ENCODE data around the gene TRERF1. TPM values are rescaled to one million over a fixed set of nuclear protein-coding genes. Genes with fewer than 3 reads are reported as not detected.
A peak's percentile ranks its signal among the peaks of the same experiment; 100 is the strongest.

The TRERF1 gene
- polyA plus RNA-seq, 1 donor = 5.1 TPM

- WGBS (ENCODE audit: insufficient coverage, low lambda C conversion rate) = no CpG with 5 or more reads among the region's 6 CpGs
- Histone ChIP-seq H3K27ac (ENCODE audit: low read length) (no peak overlapping the region), H3K4me1 (ENCODE audit: control insufficient read depth, insufficient read depth, low read length) (peaks cover 21% of the 10 kb centered on the region), H3K9me3 (ENCODE audit: control insufficient read depth, low read depth, low read length) (no peaks in the 10 kb centered on the region), H3K4me3 (ENCODE audit: low read length) (no peak overlapping the region), H3K27me3 (ENCODE audit: control insufficient read depth, insufficient read depth, low read length) (no peaks in the 10 kb centered on the region), H3K36me3 (ENCODE audit: control insufficient read depth, insufficient read depth, low read length) (no peaks in the 10 kb centered on the region)
- DNase-seq = no peak
Observed at GRCh38 chr6:42383421-42384205, 68.1 kb downstream of the TRERF1 start.

GRCh38 chr6:42381850-42382249, 69.9 kb downstream of the TRERF1 start:
- no peaks in the 10 kb centered on the region for H3K27me3 ChIP-seq (ENCODE audit: control insufficient read depth, insufficient read depth, low read length)
- H3K36me3 ChIP-seq (ENCODE audit: control insufficient read depth, insufficient read depth, low read length) = no peaks in the 10 kb centered on the region
- no peak overlapping the region for H3K27ac ChIP-seq (ENCODE audit: low read length)
- no peak for DNase-seq
- H3K9me3 ChIP-seq (ENCODE audit: control insufficient read depth, low read depth, low read length) = no peaks in the 10 kb centered on the region
- H3K4me3 ChIP-seq (ENCODE audit: low read length) = no peak overlapping the region
- peaks cover 21% of the 10 kb centered on the region for H3K4me1 ChIP-seq (ENCODE audit: control insufficient read depth, insufficient read depth, low read length)
- no CpG with 5 or more reads among the region's 3 CpGs for WGBS (ENCODE audit: insufficient coverage, low lambda C conversion rate)

GRCh38 chr6:42380228-42380979, 71.3 kb downstream of the TRERF1 start:
- peak overlapping the region; percentile 71 for H3K27ac ChIP-seq (ENCODE audit: low read length)
- no peaks in the 10 kb centered on the region for H3K36me3 ChIP-seq (ENCODE audit: control insufficient read depth, insufficient read depth, low read length)
- H3K4me1 ChIP-seq (ENCODE audit: control insufficient read depth, insufficient read depth, low read length) = peaks cover 21% of the 10 kb centered on the region
- peak; percentile 61 to 84 for DNase-seq
- no CpG with 5 or more reads among the region's 4 CpGs for WGBS (ENCODE audit: insufficient coverage, low lambda C conversion rate)
- H3K27me3 ChIP-seq (ENCODE audit: control insufficient read depth, insufficient read depth, low read length) = no peaks in the 10 kb centered on the region
- no peak overlapping the region for H3K4me3 ChIP-seq (ENCODE audit: low read length)
- no peaks in the 10 kb centered on the region for H3K9me3 ChIP-seq (ENCODE audit: control insufficient read depth, low read depth, low read length)

- Histone ChIP-seq H3K4me3 (ENCODE audit: low read length) (no peak overlapping the region), H3K9me3 (ENCODE audit: control insufficient read depth, low read depth, low read length) (no peaks in the 10 kb centered on the region), H3K27ac (ENCODE audit: low read length) (no peak overlapping the region), H3K27me3 (ENCODE audit: control insufficient read depth, insufficient read depth, low read length) (no peaks in the 10 kb centered on the region), H3K36me3 (ENCODE audit: control insufficient read depth, insufficient read depth, low read length) (no peaks in the 10 kb centered on the region), H3K4me1 (ENCODE audit: control insufficient read depth, insufficient read depth, low read length) (peaks cover 21% of the 10 kb centered on the region)
- no peak for DNase-seq
- no CpG with 5 or more reads among the region's 3 CpGs for WGBS (ENCODE audit: insufficient coverage, low lambda C conversion rate)
Observed at GRCh38 chr6:42378536-42378935, 73.2 kb downstream of the TRERF1 start.

- Histone ChIP-seq H3K27me3 (ENCODE audit: control insufficient read depth, insufficient read depth, low read length) (no peaks in the 10 kb centered on the region), H3K27ac (ENCODE audit: low read length) (no peak overlapping the region), H3K4me3 (ENCODE audit: low read length) (no peak overlapping the region), H3K9me3 (ENCODE audit: control insufficient read depth, low read depth, low read length) (no peaks in the 10 kb centered on the region), H3K4me1 (ENCODE audit: control insufficient read depth, insufficient read depth, low read length) (peaks cover 21% of the 10 kb centered on the region), H3K36me3 (ENCODE audit: control insufficient read depth, insufficient read depth, low read length) (no peaks in the 10 kb centered on the region)
- DNase-seq = no peak
- 25% methylated on average over 2 of the region's 5 CpGs for WGBS (ENCODE audit: insufficient coverage, low lambda C conversion rate)
Observed at GRCh38 chr6:42378125-42378524, 73.6 kb downstream of the TRERF1 start.

GRCh38 chr6:42375007-42375635, 76.6 kb downstream of the TRERF1 start:
- no peak overlapping the region for H3K4me3 ChIP-seq (ENCODE audit: low read length)
- H3K9me3 ChIP-seq (ENCODE audit: control insufficient read depth, low read depth, low read length) = no peaks in the 10 kb centered on the region
- DNase-seq = no peak
- WGBS (ENCODE audit: insufficient coverage, low lambda C conversion rate) = no CpG with 5 or more reads among the region's 10 CpGs
- H3K27me3 ChIP-seq (ENCODE audit: control insufficient read depth, insufficient read depth, low read length) = no peaks in the 10 kb centered on the region
- no peak overlapping the region for H3K27ac ChIP-seq (ENCODE audit: low read length)
- no peaks in the 10 kb centered on the region for H3K36me3 ChIP-seq (ENCODE audit: control insufficient read depth, insufficient read depth, low read length)
- H3K4me1 ChIP-seq (ENCODE audit: control insufficient read depth, insufficient read depth, low read length) = peaks cover 5% of the 10 kb centered on the region

GRCh38 chr6:42374018-42374669, 77.6 kb downstream of the TRERF1 start:
- Histone ChIP-seq H3K9me3 (ENCODE audit: control insufficient read depth, low read depth, low read length) (no peaks in the 10 kb centered on the region), H3K36me3 (ENCODE audit: control insufficient read depth, insufficient read depth, low read length) (no peaks in the 10 kb centered on the region)
- no CpG with 5 or more reads among the region's 8 CpGs for WGBS (ENCODE audit: insufficient coverage, low lambda C conversion rate)

GRCh38 chr6:42372699-42373098, 79.0 kb downstream of the TRERF1 start:
- H3K4me1 ChIP-seq (ENCODE audit: control insufficient read depth, insufficient read depth, low read length) = peaks cover 16% of the 10 kb centered on the region
- H3K9me3 ChIP-seq (ENCODE audit: control insufficient read depth, low read depth, low read length) = no peaks in the 10 kb centered on the region
- no peak overlapping the region for H3K27ac ChIP-seq (ENCODE audit: low read length)
- H3K36me3 ChIP-seq (ENCODE audit: control insufficient read depth, insufficient read depth, low read length) = no peaks in the 10 kb centered on the region
- H3K4me3 ChIP-seq (ENCODE audit: low read length) = no peak overlapping the region
- DNase-seq = no peak
- WGBS (ENCODE audit: insufficient coverage, low lambda C conversion rate) = no CpG with 5 or more reads among the region's 4 CpGs
- no peaks in the 10 kb centered on the region for H3K27me3 ChIP-seq (ENCODE audit: control insufficient read depth, insufficient read depth, low read length)

More at GRCh38 chr6:42374018-42374669, 77.6 kb downstream of the TRERF1 start:
- no peak overlapping the region for H3K27ac ChIP-seq (ENCODE audit: low read length)
- no peak overlapping the region for H3K4me3 ChIP-seq (ENCODE audit: low read length)
- peaks cover 5% of the 10 kb centered on the region for H3K4me1 ChIP-seq (ENCODE audit: control insufficient read depth, insufficient read depth, low read length)
- no peaks in the 10 kb centered on the region for H3K27me3 ChIP-seq (ENCODE audit: control insufficient read depth, insufficient read depth, low read length)
- no peak for DNase-seq

GRCh38 chr6:42370323-42370985, 81.3 kb downstream of the TRERF1 start:
- H3K36me3 ChIP-seq (ENCODE audit: control insufficient read depth, insufficient read depth, low read length) = no peaks in the 10 kb centered on the region
- H3K4me1 ChIP-seq (ENCODE audit: control insufficient read depth, insufficient read depth, low read length) = peaks cover 16% of the 10 kb centered on the region
- no peaks in the 10 kb centered on the region for H3K27me3 ChIP-seq (ENCODE audit: control insufficient read depth, insufficient read depth, low read length)
- H3K9me3 ChIP-seq (ENCODE audit: control insufficient read depth, low read depth, low read length) = no peaks in the 10 kb centered on the region
- no CpG with 5 or more reads among the region's 3 CpGs for WGBS (ENCODE audit: insufficient coverage, low lambda C conversion rate)
- no peak for DNase-seq
- no peak overlapping the region for H3K4me3 ChIP-seq (ENCODE audit: low read length)
- no peak overlapping the region for H3K27ac ChIP-seq (ENCODE audit: low read length)

- Histone ChIP-seq H3K4me3 (ENCODE audit: low read length) (no peak overlapping the region), H3K9me3 (ENCODE audit: control insufficient read depth, low read depth, low read length) (no peaks in the 10 kb centered on the region), H3K4me1 (ENCODE audit: control insufficient read depth, insufficient read depth, low read length) (peaks cover 16% of the 10 kb centered on the region), H3K27me3 (ENCODE audit: control insufficient read depth, insufficient read depth, low read length) (no peaks in the 10 kb centered on the region), H3K36me3 (ENCODE audit: control insufficient read depth, insufficient read depth, low read length) (no peaks in the 10 kb centered on the region), H3K27ac (ENCODE audit: low read length) (no peak overlapping the region)
- 86% methylated on average over 1 of the region's 2 CpGs for WGBS (ENCODE audit: insufficient coverage, low lambda C conversion rate)
- peak in 1 of 2 donors; percentile 27 for DNase-seq
Observed at GRCh38 chr6:42369568-42369967, 82.2 kb downstream of the TRERF1 start.

All from large intestine (tissue), 3 donors.